ENCODE data around the gene SLC6A18. TPM values are rescaled to one million over a fixed set of nuclear protein-coding genes. Genes with fewer than 3 reads are reported as not detected.
"Not testable (repeated sequence)": the region's sequence is repeated elsewhere in the genome, so short reads cannot be mapped to it uniquely, and the experiment has no call there.

SLC6A18 gene
- total RNA-seq, 1 experiment from 2014 or later = not detected

GRCh38 chr5:1226231-1226630, 1.1 kb downstream of the SLC6A18 start:
- in situ Hi-C loops (cut with HindIII; ENCODE audit: low sequenced_read_pairs) = no loop called here

DNA sequence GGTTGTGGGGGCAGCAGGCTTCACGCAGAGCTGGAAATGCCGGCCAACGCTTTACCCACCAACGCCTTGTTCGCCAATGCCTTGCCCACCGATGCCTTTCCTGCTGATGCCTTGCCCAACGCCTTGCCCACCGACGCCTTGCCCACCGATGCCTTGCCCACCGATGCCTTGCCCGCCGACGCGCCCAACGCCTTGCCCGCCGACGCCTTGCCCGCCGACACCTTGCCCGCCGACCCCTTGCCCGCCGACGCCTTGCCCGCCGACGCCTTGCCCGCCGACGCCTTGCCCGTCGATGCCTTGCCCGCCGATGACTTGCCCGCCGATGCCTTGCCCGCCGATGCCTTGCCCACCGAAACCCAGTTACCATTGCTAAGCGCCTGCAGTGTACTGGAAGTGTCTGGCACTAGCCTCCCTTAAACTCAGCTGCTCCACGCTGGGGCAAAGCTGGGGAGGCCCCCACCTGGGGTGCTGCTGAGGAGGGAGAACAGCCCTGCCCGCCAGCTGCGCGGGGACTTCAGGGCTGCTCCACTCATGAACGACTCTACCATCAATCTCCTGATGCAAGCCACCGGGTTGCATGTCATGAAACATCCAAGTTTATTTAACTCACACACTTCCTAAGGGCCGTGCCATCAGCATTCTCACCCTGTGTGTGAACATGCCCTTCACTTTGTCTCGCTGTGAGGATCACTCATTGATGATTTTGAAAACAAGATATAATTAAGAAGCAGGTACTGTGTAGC, 1.8 kb downstream of the SLC6A18 start:
- DNase-seq (ENCODE audit: low spot score) = no peak
- in situ Hi-C loops (cut with HindIII; ENCODE audit: low sequenced_read_pairs) = no loop called here

More at GRCh38 chr5:1226231-1226630, 1.1 kb downstream of the SLC6A18 start:
- no peak for DNase-seq (ENCODE audit: low spot score)

DNA sequence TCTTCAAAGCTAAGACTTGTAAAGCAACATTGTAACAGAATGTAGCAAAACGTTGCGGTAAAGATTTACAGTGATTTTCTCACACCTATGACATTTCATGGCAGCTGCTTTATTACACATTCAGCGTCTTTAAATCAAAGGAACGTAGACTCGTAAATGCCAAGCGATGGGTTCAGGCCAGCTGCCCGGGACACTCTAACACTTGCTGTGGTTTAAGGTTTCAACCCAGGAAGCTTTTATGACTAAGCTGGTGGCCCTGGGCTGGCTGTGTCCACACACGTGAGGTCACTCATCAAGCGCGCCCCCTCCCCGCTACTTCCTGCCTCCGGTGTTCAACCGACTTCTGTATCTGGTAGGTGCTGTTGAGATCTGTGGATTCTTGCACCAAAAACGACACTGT, 2.5 kb downstream of the SLC6A18 start:
- DNase-seq (ENCODE audit: low spot score) = no peak
- in situ Hi-C loops (cut with HindIII; ENCODE audit: low sequenced_read_pairs) = no loop called here

GRCh38 chr5:1228120-1228519, 2.9 kb downstream of the SLC6A18 start:
- in situ Hi-C loops (cut with HindIII; ENCODE audit: low sequenced_read_pairs) = no loop called here
- DNase-seq (ENCODE audit: low spot score) = no peak

- DNase-seq (ENCODE audit: low spot score); in situ Hi-C loops (cut with HindIII; ENCODE audit: low sequenced_read_pairs): not testable (repeated sequence)
Measured at GRCh38 chr5:1229023-1229422, 3.8 kb downstream of the SLC6A18 start.

- in situ Hi-C loops (cut with HindIII; ENCODE audit: low sequenced_read_pairs) = no loop called here
- DNase-seq (ENCODE audit: low spot score) = no peak
Measured at GRCh38 chr5:1229822-1230221, 4.6 kb downstream of the SLC6A18 start.

GRCh38 chr5:1230551-1230950, 5.4 kb downstream of the SLC6A18 start:
- in situ Hi-C loops (cut with HindIII; ENCODE audit: low sequenced_read_pairs) = no loop called here
- no peak for DNase-seq (ENCODE audit: low spot score)

GRCh38 chr5:1231354-1231905, 6.2 kb downstream of the SLC6A18 start:
- in situ Hi-C loops (cut with HindIII; ENCODE audit: low sequenced_read_pairs) = no loop called here
- DNase-seq (ENCODE audit: low spot score) = no peak

DNA sequence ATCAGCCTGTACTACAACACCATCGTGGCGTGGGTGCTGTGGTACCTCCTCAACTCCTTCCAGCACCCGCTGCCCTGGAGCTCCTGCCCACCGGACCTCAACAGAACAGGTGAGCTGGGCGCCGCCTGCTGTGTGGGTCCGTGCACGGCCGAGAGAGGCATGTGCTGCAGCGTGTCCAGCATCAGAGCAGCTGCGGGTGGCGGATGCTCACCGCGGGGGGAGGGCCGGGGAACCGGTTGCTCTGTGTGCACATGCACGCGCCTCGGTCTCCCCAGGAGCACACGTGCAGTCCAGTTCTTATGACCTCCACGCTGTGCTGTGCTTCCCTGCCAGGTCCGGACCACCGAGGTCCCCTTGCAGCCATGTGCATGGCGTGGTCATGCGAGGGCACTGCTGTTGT, 7.6 kb downstream of the SLC6A18 start:
- in situ Hi-C loops (cut with HindIII; ENCODE audit: low sequenced_read_pairs) = no loop called here

DNA sequence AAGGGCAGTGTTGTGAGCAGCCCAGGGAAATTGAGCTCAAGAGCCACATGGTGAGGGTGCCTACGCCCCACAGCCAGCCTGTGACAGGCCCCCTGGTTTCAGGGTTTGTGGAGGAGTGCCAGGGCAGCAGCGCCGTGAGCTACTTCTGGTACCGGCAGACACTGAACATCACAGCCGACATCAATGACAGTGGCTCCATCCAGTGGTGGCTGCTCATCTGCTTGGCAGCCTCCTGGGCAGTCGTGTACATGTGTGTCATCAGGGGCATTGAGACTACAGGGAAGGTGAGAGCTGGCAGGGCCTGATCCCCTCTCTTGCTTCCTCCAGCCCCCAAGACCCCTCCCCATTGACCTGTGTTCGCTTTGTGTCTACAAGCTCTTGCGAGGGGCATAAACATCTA, 10.2 kb downstream of the SLC6A18 start:
- in situ Hi-C loops (cut with HindIII; ENCODE audit: low sequenced_read_pairs) = no loop called here

More for the DNA sequence above, 7.6 kb downstream of the SLC6A18 start:
- DNase-seq (ENCODE audit: low spot score) = no peak

GRCh38 chr5:1235838-1236237, 10.7 kb downstream of the SLC6A18 start:
- DNase-seq (ENCODE audit: low spot score) = no peak
- in situ Hi-C loops (cut with HindIII; ENCODE audit: low sequenced_read_pairs) = no loop called here

More for the DNA sequence above, 10.2 kb downstream of the SLC6A18 start:
- DNase-seq (ENCODE audit: low spot score) = no peak

DNA sequence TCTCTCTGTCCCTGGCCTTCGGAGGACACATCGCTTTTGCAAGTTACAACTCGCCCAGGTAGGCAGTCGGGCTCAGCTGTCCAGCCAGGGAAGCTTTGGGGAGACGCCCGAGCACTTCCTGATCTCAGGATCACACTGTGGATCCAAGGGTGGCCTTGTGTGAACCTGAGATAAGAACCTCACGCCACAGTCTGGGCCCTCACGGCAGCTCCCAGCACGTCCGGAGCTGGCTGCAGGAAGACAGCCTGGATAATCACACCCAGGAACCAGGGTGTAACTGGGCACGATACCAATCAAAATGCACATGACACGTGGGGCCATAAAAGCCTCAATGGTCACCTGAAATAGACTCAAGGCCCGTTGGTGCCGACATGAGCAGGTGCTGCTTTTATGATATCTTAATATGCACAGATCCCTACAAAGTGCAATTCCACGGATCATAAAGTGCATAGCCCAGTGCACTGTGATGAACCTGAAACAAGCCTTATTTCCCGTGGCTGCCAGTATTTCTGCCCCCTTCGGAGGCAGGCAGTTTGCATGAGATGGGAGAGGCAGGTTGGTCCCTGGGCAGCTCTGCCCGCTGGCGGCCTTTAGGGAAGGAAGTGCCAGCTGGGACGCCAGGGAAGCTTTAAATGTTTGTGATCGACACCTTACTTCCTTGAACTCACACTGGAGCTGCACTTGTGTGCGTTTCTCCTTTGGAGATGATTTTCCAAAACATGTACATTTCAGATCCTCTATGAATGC, 14.5 kb downstream of the SLC6A18 start:
- no peak for DNase-seq (ENCODE audit: low spot score)
- in situ Hi-C loops (cut with HindIII; ENCODE audit: low sequenced_read_pairs) = no loop called here

- DNase-seq (ENCODE audit: low spot score) = no peak
- in situ Hi-C loops (cut with HindIII; ENCODE audit: low sequenced_read_pairs) = no loop called here
Measured at GRCh38 chr5:1240496-1241260, 15.5 kb downstream of the SLC6A18 start.

DNA sequence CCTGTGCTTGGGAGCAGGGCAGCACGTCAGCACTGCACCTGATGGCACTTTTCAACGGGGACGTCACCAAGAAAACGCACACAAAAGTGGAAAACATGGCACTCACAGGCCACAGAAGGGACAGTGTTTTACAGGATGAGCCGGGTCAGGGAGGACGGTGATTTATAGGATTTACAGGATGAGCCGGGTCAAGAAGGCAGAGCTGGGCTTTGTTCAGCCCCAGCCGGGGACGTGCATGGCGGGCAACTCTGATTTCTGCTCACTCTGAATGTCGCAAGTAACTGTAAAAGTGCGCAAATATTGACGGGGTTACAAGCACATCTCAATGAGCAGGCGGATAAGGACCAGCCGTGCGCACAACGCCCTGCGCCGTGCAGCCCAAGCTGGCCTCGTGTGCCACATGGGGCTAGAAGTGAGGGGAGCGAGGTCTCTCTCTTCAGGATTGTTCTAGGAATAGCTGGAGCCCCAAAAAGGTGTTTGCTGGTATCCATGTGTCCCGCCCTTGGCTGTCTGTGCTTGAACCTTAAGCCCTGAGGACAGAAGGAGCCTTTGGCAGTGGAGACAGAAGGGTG, 16.4 kb downstream of the SLC6A18 start:
- in situ Hi-C loops (cut with HindIII; ENCODE audit: low sequenced_read_pairs) = no loop called here

DNA sequence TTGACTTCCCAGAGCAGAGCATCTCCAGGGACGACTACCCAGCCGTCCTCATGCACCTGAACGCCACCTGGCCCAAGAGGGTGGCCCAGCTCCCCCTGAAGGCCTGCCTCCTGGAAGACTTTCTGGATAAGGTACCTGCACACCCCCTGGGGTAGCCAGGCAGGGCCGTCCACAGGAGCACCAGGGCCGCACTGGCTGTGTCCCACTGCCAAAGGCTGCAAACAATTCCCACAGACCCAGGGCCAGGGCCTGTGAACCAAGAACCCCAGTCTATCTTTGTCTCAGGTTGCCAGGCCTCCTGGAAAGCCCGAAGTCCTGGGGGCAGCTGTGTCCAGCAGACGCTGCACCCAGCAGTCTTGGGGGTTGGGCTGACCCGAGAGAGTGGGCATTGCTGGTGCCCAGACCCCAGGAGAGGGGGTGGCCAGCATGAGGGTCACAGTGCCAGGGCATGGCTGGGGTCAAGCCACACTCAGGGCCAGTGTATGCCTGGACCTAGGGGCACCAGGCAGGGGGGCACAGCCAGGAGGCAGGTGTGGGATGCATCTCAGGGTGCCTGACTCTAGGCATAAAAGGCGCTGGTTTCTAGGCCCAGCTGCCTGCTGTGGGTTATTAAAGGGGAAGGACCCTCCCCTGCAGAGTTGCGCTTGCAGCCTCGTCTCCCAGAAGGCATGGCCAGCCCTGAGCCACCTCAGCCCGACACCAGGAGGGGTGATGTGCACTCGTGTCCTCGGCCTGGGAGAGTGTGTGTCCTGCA, 17.7 kb downstream of the SLC6A18 start:
- in situ Hi-C loops (cut with HindIII; ENCODE audit: low sequenced_read_pairs) = no loop called here
- DNase-seq (ENCODE audit: low spot score) = no peak

More for the DNA sequence above, 16.4 kb downstream of the SLC6A18 start:
- no peak for DNase-seq (ENCODE audit: low spot score)

GRCh38 chr5:1243487-1244130, 18.4 kb downstream of the SLC6A18 start:
- DNase-seq (ENCODE audit: low spot score) = no peak
- in situ Hi-C loops (cut with HindIII; ENCODE audit: low sequenced_read_pairs) = no loop called here

DNA sequence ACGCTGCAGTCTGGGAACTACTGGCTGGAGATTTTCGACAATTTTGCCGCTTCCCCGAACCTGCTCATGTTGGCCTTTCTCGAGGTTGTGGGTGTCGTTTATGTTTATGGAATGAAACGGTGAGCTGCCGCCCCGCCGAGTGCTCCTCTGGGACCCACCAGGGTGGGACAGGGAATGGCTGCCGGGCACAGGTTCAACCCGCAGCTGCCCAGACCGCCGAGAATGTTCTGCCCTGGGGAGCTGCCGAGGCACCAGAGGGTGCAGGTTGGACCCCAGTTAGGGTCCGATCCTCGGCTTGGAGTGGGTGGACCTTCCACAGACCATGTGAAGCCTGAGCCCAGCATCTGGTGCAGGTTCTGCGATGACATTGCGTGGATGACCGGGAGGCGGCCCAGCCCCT, 19.1 kb downstream of the SLC6A18 start:
- in situ Hi-C loops (cut with HindIII; ENCODE audit: low sequenced_read_pairs) = no loop called here
- DNase-seq (ENCODE audit: low spot score) = no peak

DNA sequence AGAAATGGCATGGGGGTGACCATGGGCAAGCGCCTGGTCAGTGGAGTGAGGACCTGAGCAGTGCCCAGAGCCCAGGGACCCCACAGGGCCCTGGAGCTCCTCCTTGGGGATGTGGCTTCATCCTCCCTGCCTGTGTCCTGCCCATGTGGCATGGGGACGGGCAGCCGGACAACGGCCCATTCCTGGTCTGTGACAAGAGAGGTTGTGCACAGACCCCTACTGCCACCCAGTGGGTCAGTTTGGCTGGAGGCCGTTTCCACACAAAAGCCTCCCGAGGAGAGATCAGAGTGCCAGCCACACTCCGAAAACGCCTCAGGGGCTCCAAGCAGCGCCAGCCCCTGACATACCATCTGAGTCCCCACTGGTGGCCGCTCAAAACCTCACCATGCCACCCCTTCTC, 19.8 kb downstream of the SLC6A18 start:
- in situ Hi-C loops (cut with HindIII; ENCODE audit: low sequenced_read_pairs) = no loop called here
- DNase-seq (ENCODE audit: low spot score) = no peak

All from G401 (cell line).